ENCODE results near the gene ERH. TPM values are rescaled to one million over a fixed set of nuclear protein-coding genes. Genes with fewer than 3 reads are reported as not detected.

The ERH gene
- total and polyA plus RNA-seq, 10 of the 15 experiments (the other 5 are each of a cell fraction or from before 2014, with no cell fraction given): 255 to 852 (median 382) TPM

DNA sequence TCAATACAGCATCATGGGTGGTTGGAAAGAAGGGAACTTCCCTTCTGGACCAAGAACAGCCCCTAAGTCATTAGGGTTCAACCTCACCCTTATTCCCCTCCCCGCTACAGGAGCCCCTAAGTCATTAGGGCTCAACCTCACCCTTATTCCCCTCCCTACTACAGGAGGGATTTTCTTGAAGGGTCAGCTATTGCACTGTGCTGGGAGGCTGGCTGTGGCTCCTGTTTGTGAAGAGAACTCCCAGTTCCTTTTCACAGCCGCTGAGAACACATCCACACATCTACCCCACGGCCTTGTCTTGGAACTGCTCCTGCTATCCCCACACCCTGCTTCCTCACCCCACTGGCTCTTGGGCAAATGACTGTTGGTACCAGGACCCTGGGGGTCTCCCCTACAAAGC, 44.9 kb downstream of the ERH start (continued):
- TF ChIP-seq, protein P1, sequence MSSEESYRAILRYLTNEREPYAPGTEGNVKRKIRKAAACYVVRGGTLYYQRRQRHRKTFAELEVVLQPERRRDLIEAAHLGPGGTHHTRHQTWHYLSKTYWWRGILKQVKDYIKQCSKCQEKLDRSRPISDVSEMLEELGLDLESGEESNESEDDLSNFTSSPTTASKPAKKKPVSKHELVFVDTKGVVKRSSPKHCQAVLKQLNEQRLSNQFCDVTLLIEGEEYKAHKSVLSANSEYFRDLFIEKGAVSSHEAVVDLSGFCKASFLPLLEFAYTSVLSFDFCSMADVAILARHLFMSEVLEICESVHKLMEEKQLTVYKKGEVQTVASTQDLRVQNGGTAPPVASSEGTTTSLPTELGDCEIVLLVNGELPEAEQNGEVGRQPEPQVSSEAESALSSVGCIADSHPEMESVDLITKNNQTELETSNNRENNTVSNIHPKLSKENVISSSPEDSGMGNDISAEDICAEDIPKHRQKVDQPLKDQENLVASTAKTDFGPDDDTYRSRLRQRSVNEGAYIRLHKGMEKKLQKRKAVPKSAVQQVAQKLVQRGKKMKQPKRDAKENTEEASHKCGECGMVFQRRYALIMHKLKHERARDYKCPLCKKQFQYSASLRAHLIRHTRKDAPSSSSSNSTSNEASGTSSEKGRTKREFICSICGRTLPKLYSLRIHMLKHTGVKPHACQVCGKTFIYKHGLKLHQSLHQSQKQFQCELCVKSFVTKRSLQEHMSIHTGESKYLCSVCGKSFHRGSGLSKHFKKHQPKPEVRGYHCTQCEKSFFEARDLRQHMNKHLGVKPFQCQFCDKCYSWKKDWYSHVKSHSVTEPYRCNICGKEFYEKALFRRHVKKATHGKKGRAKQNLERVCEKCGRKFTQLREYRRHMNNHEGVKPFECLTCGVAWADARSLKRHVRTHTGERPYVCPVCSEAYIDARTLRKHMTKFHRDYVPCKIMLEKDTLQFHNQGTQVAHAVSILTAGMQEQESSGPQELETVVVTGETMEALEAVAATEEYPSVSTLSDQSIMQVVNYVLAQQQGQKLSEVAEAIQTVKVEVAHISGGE (CRISPR knock-in tag; IDR thresholded peaks at IDR 0.05): no peak

DNA sequence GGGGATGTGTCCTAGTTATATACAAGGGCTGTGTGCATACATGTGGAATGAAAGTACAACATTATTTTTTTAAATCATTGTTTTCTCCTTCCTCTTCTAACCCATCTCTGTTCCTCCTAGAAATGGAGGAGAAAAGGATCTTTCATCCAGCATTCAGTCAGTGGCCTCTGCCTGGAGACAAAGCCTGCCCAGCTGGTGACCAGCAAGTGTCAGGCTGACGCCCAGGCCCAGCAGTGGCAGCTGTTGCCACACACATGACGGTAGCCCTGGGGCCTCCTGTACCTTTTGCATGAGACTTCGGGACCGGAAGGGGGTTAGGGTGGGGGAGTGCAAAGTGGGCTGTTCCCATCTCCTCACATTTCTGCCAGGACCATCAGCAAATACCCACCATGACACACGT, 46.2 kb downstream of the ERH start:
- intact Hi-C loops (cut with micrococcal nuclease; ENCODE audit: unreplicated experiment) (no loop called here), in situ Hi-C loops (cut with MboI) (no loop called here)
- ChIA-PET SMC1A (ENCODE audit: uncharacterized antibody, unreplicated experiment) (interaction anchor here (0.7 to 1.8 kb wide), 11 partner anchors 9 to 127 kb away, joined by 3 to 16 read pairs (median 4); partner anchors contain the start of genes ERH and SLC39A9), POLR2A (interaction anchor here (1.3 to 9.1 kb wide), 3 partner anchors 10 to 44 kb away, joined by 5 to 100 read pairs (median 6); partner anchors contain the start of genes ERH and SLC39A9), CTCF (interaction anchor here (0.5 to 2.6 kb wide), 14 partner anchors 9 to 223 kb away, joined by 3 to 12 read pairs (median 4); partner anchors contain the start of gene CCDC177), RAD21 (ENCODE audit: unreplicated experiment) (interaction anchor here (1.0 to 2.0 kb wide), 7 partner anchors 9 to 112 kb away, joined by 3 to 13 read pairs (median 4); partner anchors contain the start of genes ERH and SLC39A9)
- H3K4me2 ChIP-seq (ENCODE audit: control insufficient read depth, insufficient read depth): no peak overlapping the region
- H3K27me3 ChIP-seq (replicated peaks in 1 of 2; ENCODE audit: control insufficient read depth in 2 of 2, insufficient read depth in 2 of 2, low read length in 1 of 2): no peaks in the 10 kb centered on the region
- peaks cover 42% of the 10 kb centered on the region for H3K4me1 ChIP-seq (ENCODE audit: control insufficient read depth, insufficient read depth, low read length)
- no peak overlapping the region for H3K9ac ChIP-seq (ENCODE audit: control insufficient read depth, insufficient read depth, low read length)
- FAIRE-seq (no peak), ATAC-seq (no peak), DNase-seq (ENCODE audit: low read depth, low spot score) (no peak)
- H2AFZ ChIP-seq (ENCODE audit: control insufficient read depth, low read depth, low read length): no peak overlapping the region
- no peak overlapping the region for H3K4me3 ChIP-seq
- H3K36me3 ChIP-seq (ENCODE audit: control insufficient read depth in 2 of 2, insufficient read depth in 2 of 2, low read length in 1 of 2): no peaks in the 10 kb centered on the region
- no peaks in the 10 kb centered on the region for H4K20me1 ChIP-seq (ENCODE audit: control insufficient read depth, insufficient read depth)
- no peaks in the 10 kb centered on the region for H3K79me2 ChIP-seq (ENCODE audit: control insufficient read depth, insufficient read depth, low read length)
- BruUV-seq (replicated peaks): no TSS peak
- WGBS (ENCODE audit: insufficient coverage, insufficient replicate concordance, low lambda C conversion rate, missing lambda C conversion rate): 87% methylated on average over 5 of the region's 5 CpGs
- no peaks in the 10 kb centered on the region for H3K9me3 ChIP-seq (replicated peaks; ENCODE audit: control insufficient read depth, insufficient read depth, low read length)
- H3K27ac ChIP-seq (ENCODE audit: control insufficient read depth, insufficient read depth): no peak overlapping the region
- TF ChIP-seq ZNF217 (IDR thresholded peaks at IDR 0.05): no peak
- TF ChIP-seq ATF7 (IDR thresholded peaks at IDR 0.05; ENCODE audit: low read depth): no peak
- no peak for TF ChIP-seq MEF2B (IDR thresholded peaks at IDR 0.05; ENCODE audit: partially characterized antibody, poor library complexity, severe bottlenecking)
- TF ChIP-seq BCL11A (IDR thresholded peaks at IDR 0.05; ENCODE audit: low read depth, low read length): no peak
- TF ChIP-seq SIX5 (IDR thresholded peaks at IDR 0.05; ENCODE audit: low read depth, low read length, severe bottlenecking): no peak
- TF ChIP-seq, protein P2, sequence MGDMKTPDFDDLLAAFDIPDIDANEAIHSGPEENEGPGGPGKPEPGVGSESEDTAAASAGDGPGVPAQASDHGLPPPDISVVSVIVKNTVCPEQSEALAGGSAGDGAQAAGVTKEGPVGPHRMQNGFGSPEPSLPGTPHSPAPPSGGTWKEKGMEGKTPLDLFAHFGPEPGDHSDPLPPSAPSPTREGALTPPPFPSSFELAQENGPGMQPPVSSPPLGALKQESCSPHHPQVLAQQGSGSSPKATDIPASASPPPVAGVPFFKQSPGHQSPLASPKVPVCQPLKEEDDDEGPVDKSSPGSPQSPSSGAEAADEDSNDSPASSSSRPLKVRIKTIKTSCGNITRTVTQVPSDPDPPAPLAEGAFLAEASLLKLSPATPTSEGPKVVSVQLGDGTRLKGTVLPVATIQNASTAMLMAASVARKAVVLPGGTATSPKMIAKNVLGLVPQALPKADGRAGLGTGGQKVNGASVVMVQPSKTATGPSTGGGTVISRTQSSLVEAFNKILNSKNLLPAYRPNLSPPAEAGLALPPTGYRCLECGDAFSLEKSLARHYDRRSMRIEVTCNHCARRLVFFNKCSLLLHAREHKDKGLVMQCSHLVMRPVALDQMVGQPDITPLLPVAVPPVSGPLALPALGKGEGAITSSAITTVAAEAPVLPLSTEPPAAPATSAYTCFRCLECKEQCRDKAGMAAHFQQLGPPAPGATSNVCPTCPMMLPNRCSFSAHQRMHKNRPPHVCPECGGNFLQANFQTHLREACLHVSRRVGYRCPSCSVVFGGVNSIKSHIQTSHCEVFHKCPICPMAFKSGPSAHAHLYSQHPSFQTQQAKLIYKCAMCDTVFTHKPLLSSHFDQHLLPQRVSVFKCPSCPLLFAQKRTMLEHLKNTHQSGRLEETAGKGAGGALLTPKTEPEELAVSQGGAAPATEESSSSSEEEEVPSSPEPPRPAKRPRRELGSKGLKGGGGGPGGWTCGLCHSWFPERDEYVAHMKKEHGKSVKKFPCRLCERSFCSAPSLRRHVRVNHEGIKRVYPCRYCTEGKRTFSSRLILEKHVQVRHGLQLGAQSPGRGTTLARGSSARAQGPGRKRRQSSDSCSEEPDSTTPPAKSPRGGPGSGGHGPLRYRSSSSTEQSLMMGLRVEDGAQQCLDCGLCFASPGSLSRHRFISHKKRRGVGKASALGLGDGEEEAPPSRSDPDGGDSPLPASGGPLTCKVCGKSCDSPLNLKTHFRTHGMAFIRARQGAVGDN (IDR thresholded peaks at IDR 0.05): no peak
- no peak for TF ChIP-seq CREB1 (IDR thresholded peaks at IDR 0.05; ENCODE audit: low read depth)
- TF ChIP-seq FOS (IDR thresholded peaks at IDR 0.05; ENCODE audit: borderline replicate concordance, extremely low read depth, insufficient read length): no peak
- TF ChIP-seq BRCA1 (IDR thresholded peaks at IDR 0.05; ENCODE audit: low read depth, low read length): no peak
- no peak for TF ChIP-seq RAD51 (IDR thresholded peaks at IDR 0.05)
- TF ChIP-seq HCFC1 (IDR thresholded peaks at IDR 0.05; ENCODE audit: low read length): no peak
- no peak for TF ChIP-seq CHD1 (IDR thresholded peaks at IDR 0.05; ENCODE audit: low read depth, low read length)
- TF ChIP-seq GATAD2B (conservative IDR thresholded peaks at IDR 0.05; ENCODE audit: low read depth): no peak
- TF ChIP-seq POLR2AphosphoS5 (IDR thresholded peaks at IDR 0.05; ENCODE audit: low read length): no peak
- no peak for TF ChIP-seq YBX1 (IDR thresholded peaks at IDR 0.05)
- TF ChIP-seq SUZ12 (IDR thresholded peaks at IDR 0.05; ENCODE audit: unreplicated experiment): no peak
- no peak for TF ChIP-seq ZNF207 (IDR thresholded peaks at IDR 0.05; ENCODE audit: borderline replicate concordance)
